ENCODE measurements around the gene IFT122.
"Not testable (repeated sequence)": the region's sequence is repeated elsewhere in the genome, so short reads cannot be mapped to it uniquely, and the experiment has no call there.

Gene IFT122, protein sequence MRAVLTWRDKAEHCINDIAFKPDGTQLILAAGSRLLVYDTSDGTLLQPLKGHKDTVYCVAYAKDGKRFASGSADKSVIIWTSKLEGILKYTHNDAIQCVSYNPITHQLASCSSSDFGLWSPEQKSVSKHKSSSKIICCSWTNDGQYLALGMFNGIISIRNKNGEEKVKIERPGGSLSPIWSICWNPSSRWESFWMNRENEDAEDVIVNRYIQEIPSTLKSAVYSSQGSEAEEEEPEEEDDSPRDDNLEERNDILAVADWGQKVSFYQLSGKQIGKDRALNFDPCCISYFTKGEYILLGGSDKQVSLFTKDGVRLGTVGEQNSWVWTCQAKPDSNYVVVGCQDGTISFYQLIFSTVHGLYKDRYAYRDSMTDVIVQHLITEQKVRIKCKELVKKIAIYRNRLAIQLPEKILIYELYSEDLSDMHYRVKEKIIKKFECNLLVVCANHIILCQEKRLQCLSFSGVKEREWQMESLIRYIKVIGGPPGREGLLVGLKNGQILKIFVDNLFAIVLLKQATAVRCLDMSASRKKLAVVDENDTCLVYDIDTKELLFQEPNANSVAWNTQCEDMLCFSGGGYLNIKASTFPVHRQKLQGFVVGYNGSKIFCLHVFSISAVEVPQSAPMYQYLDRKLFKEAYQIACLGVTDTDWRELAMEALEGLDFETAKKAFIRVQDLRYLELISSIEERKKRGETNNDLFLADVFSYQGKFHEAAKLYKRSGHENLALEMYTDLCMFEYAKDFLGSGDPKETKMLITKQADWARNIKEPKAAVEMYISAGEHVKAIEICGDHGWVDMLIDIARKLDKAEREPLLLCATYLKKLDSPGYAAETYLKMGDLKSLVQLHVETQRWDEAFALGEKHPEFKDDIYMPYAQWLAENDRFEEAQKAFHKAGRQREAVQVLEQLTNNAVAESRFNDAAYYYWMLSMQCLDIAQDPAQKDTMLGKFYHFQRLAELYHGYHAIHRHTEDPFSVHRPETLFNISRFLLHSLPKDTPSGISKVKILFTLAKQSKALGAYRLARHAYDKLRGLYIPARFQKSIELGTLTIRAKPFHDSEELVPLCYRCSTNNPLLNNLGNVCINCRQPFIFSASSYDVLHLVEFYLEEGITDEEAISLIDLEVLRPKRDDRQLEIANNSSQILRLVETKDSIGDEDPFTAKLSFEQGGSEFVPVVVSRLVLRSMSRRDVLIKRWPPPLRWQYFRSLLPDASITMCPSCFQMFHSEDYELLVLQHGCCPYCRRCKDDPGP

DNA sequence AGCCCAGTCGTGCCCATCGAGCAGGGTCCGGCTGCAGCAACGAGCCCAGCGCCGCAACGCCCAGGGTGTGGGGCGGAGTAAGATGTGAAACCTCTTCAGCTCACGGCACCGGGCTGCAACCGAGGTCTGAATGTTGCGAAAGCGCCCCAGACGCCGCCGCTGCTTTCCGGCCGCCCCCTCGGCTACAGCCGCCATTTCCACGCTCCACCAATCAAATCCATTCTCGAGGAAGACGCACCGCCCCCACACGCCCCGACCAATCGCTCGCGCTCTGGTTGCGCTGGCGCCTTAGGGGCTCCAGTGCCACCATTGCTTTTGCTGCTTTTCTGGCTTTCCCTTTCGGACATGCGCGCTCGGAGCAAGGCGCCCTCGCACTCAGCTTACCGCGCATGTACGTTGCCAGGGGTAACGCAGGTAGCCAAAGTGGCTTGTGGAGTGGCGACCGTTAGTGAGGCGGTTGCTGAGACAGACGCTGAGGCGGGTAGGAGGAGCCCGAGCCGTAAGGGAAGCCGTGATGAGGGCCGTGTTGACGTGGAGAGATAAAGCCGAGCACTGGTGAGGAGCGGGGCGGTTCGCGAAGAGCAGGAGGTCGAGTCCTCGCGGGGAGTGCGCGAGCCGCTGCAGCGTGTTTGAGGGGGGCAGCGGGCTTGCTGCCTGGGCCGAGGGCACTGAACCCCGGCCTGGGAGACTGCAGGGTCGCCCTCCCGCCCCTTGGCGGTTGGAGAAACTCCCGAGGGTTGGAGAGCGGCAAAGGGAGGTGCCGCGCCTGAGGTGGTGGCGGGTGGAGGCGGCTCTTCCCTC lies at the start of gene IFT122, which contains the start of gene MBD4:
TSS of gene IFT122 (plus strand) at position 408 of the 801 bp plus-strand sequence. CDS start at position 515, 107 bp downstream.
TSS of gene MBD4 (minus strand) at position 132 of the 801 bp plus-strand sequence. CDS start at position 17, 115 bp downstream.
- peak; percentile 99 for DNase-seq (ENCODE audit: low read depth)

DNA sequence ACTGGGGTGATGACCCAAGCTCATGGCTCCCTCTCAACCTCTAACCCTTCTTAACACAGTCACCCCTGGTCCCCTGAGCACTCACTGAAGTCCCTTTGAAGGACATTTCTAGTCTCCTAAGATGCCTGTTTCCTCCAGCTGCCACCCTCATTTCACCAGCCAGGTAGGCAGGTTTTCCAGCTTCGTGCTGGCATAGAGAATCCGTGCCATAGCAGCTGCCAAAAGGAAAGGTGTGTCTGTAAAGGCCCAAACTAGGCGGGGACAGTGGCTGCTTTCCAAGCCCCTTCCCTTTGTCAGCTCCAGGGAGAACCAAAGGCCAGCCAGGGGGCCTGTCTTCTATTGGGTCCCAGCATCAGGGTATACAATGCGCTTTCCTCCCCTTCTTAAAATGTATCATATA lies 48.4 kb upstream of the IFT122 start:
- not testable (repeated sequence) for DNase-seq (ENCODE audit: low read depth)

DNA sequence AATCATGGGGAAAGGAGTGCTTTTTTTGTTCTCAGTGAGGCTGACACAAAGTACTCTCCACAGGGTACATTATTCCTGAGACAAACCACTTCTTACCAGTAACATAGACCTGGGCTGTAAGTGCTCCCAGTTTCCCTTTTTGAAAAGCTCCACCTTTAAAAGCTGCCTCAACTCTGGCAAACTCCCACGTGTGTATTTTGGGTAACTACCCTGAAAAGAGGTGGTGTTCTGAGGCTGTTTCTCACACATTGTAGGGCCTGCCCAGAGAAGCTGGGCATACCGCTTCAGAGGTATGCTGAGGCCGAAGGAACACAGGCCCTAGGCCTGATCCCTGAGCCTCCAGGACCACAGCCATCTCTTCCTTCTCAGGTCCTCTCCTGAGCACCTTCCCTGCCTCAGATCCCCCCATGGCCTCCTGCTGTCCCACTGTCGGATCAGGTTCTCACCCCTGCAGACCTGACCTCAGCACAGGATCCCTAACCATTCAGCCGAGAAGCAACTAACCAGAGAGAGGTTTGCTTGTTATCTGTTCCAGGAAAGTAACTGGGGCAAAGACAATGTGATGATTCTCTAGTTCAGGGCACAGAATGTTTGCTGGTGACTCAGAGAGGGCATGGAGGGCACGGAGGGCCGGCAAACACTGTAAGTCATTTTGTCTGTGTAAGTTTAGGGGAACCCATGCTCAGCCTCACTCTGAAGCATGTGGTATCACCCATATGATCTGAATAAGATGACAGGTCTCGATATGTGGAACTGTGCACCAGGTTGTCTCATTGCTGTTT lies 47.7 kb upstream of the IFT122 start:
- DNase-seq (ENCODE audit: low read depth) = not testable (repeated sequence)

DNA sequence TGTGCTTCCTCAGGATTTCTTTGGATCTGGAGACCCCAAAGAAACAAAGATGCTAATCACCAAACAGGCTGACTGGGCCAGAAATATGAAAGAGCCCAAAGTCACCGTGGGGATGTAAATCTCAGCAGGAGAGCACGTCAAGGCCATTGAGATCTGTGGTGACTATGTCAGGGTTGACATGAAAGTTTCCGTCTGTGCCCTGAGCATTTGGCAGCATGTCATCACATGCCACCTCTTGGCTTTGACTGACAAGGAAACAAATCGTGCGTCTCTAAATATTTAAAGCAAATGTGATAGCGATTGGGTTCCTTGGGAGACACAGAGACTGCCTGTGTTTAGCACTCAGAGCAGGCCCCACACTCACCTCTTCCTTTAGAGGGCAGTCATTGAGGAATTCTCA lies 46.8 kb upstream of the IFT122 start:
- no peak for DNase-seq (ENCODE audit: low read depth)

DNA sequence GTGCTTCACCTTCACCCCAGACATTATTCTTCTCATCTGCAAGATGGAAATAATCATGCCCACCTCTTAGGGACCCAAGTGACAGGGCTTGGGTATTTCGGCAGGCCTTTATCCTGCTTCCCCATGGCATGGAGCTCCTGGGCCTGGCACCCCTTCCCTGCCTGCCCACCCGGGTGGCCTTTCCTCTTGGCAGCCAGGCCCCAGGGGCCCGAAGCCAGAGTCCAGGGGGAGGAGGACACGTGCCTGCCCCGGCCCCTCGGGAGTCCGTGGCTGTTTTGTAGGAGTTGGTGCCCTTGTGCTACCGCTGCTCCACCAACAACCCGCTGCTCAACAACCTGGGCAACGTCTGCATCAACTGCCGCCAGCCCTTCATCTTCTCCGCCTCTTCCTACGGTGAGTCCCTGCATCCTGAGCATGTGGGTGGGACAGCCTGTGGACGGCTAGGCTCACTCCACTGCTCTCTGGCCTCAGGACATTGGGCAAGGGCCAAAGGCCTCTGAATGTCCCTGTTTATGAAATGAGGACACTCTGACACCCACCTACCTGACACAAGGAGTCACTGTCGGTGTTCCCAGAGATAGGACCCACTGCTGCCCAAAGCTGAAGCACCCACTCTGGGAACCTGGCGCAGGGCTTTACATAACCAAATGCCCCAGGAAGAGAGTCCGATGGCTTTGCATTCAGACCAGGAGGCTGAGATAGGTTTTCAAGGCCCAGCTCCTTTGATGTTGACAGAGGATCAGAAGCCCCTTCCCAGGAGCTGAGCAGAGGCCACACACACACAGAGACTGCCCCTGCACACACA lies 46.1 kb upstream of the IFT122 start:
- not testable (repeated sequence) for DNase-seq (ENCODE audit: low read depth)

DNA sequence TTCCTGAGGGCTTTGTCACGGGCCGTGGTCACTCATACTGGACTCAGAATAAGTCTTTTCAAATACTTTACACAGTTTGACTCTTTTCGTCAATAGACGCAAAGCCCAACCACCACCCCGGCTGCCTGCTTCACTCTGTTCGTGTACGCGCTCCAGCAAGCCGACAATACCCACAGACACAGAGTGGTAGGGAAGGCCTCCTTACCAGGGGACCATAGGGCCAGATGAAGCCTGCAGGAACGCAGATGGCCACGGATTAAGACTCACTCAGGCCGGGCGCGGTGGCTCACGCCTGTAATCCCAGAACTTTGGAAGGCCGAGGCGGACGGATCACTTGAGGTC lies 41.2 kb upstream of the IFT122 start:
- DNase-seq (ENCODE audit: low read depth) = no peak

DNA sequence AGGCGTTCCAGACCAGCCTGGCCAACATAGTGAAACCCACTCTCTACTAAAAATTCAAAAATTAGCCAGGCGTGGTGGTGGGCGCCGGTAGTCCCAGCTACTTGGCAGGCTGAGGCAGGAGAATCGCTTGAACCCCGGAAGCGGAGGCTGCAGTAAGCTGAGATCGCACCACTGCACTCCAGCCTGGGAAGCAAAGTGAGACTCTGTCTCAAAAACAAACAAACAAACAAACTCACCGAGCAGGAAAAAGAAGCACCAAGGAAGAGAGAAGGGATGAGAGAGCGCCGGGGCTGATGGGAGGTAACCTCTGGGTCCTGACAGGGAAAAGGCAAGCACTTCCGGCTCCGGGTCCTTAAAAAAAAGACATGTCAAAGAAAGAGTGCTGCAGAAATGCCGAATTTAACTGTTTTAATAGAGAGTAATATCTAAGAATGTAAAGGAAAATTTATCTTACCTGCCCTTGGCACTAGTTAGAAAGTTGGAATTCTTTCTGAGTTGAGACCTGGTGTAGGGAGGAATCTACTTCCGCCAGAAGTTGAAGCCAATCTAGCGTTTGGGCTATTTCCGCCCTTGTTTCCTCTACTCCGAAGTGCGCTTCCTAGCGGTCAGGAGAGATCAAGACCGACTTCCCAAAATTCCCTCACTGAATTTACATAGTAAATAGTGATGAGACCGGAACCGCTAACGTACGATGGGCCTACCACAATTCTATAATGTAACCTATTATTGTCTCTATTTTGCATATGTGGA lies 40.7 kb upstream of the IFT122 start:
- DNase-seq (ENCODE audit: low read depth) = peak; percentile 93

DNA sequence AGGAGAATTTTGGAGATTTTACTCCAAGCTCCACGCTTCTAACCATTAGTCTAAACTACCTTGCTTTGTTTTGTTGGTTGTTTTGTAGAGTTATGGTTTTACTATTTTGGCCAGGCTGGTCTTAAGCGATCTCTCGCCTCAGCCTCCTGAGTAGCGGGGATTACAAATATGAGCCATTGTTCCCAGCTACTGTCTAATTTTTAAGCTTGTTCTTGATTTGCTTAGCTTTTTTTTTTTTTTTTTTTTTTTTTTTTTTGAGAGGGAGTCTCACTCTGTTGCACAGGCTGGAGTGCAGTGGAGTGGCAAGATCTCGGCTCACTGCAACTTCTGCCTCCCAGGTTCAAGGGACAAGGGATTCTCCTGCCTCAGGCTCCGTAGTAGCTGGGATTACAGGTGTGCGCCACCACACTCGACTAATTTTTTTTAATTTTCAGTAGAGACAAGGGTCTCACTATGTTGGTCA lies 40.1 kb upstream of the IFT122 start:
- DNase-seq (ENCODE audit: low read depth) = no peak

DNA sequence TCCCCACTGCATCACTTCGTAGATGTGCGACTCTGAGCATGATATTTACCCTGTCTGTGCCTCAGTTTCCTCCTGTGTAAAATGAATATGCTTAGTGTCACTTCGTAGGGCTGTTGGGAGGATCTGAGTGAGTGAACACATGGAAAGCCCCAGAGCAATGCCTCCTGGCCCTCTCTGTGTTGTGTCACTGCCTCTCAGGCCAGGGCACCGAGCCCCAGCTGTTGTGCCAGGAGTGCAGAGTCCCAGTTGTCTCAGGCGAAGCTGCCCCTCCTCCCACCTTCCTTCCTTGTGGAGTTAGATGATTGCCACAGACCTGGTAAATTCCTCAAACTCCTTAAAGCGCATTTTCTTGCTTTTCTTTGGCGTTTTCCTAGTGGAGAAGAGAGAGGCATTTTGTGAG lies 37.8 kb upstream of the IFT122 start:
- no peak for DNase-seq (ENCODE audit: low read depth)

DNA sequence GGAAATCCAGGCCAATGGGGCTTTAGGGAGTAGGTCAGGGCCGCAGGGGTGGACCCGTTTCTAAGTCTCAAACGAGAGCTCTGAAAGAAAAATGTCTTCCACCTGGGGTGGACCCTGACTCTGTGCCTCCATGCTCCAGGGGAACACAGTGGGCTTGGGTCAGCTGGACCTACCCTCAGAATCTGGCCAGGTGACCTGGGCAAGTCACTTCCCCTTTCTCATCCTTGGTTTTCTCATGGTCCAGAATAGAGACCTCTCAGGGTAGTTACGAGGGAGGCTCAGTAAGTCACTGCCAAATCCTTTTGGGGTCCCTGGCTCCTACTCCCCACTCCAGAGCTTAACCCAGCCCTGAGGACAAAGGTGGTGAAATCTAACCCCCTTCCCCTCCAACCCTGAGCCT lies 37.4 kb upstream of the IFT122 start:
- no peak for DNase-seq (ENCODE audit: low read depth)

DNA sequence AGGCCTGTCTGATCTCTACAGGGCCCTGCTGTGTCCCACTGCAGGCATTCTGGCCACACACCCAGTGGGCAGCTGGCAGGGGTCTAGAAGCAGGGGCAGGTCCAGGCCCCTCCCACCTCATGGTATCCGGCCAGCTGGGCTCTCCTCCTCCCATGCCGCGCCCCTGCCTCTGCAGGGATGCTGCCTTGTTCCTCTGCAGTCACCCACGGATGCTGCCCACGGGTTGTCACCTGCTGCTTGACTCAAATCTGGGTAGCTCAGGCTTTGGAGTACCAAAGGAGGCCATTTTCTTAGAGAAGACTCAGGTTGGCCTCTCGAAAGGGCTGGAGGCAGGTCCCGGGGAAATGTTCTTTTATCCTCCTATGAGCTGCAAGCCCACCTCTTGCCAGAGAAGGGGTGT lies 36.6 kb upstream of the IFT122 start:
- no peak for DNase-seq (ENCODE audit: low read depth)

DNA sequence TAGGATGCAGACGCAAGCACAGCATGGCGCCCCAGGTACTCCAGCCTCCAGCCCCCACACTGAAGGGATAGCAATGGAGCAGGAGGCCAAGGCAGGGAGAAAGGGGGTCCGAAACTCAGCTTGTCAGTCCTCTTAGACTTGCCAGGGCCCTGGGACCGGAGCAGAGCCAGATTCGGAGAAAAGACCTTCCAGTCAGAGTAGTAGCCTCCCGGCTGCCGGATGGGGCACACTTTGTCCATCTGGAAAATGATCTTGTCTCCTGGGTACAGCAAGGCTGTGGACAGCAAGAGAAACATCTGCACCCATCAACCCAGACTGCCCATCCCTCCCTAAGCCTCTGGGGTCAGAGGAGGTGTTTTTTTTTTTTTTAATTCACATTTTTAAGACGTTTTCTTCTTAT lies 35.9 kb upstream of the IFT122 start:
- DNase-seq (ENCODE audit: low read depth) = no peak

DNA sequence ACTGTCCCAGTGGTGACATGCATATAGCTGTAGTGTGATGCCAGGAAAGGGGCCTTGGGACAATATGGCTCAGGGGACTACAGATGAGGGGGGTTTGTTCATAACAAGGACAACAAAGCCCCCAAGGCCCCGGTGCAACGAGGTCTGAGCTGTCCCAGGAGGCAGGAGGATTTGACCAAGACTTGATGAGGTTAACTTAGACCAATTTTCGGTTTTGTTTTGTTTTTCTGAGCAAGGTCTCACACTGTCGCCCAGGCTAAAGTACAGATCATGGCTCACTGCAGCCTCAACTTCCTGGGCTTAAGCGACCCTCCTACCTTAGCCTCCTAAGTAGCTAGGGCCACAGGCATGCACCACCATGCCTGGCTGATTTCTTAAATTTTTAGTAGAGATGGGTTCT lies 35.4 kb upstream of the IFT122 start:
- no peak for DNase-seq (ENCODE audit: low read depth)

DNA sequence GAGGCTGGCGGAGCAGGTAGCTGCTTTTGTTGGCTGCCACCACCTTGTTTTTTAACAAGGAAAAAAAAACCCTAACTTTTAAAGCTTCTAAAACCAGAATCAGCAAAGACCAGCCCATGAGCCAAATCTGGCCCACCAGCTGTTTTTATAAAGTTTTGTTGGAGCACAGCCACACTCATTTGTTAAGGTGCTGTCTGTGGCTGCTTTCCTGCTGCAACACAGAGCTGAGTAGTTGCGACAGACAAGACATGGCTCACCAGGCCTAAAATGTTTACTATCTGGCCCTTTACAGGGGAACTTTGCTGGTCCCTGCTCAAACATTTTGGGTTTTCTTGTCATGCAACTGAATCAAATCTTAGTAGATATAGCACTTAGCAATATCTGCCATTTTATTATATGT lies 30.5 kb upstream of the IFT122 start:
- no peak for DNase-seq (ENCODE audit: low read depth)

DNA sequence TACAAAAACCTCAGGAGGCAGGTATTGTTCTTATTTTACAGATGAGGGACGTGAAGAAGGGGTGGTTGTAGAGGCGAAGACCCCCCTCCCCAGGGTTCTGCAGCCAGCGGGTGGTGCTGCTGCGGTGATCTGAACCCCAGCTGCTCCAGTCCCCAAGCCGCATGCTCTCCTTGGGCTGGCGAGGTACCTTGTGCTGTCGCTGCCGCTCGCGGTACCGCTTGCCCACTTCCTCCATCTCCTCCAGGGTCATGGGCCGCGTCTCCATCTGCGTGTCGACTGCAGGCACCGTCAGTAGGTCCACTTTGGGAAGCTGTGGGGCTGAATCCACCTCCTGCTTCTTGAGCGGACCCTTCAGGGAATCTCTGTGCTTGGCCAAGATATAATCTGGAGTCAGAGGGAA lies 29.1 kb upstream of the IFT122 start:
- DNase-seq (ENCODE audit: low read depth) = no peak

DNA sequence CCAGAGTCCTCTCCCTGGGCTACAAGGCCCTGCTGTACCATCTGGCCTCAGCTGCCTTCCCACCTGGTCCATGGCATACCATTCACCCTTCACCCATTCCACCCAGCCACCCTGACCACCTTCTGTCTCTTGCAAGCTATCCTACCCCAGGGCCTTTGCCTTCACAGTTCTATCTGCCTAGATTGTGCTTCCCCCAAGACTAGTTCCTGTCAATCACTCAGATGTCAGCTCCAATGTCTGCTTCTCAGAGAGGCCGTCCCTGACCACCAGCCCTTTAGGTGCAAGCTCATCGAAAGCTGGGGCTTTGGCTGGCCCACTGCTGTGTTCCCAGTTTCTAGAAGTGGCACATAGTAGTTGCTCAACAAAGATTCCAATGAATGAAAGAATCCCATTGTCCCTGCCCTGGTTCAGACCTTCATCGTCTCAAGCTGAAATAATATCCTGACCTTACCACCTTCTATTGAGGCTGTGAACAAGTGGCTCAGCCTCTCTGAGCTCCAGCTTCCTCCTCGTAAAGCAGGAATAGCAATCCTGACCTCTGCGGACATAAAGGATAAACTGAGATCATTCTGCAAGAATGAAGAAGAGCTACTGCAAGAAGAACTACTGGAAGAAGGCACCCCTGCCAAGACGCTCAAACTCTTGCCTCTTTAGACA lies 27.4 kb upstream of the IFT122 start:
- DNase-seq (ENCODE audit: low read depth) = no peak

DNA sequence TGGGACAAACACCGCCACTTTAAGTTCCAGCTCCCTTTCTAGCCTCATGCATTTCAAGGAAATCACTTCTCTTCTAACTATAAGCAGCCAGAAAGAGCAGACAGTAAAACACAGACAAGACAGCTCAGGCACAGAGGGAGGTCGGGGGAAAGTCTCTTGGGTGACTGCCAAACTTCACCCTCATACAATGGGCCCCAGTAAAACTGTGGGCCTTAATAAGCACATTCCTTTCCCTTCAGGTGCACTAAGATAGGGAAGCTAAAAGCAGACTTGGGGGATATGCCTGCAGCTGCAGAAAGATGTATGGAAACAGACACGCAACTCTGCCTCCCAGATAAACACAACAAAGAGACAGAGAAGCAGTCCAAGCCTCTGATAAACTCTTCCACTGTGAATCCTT lies 26.8 kb upstream of the IFT122 start:
- DNase-seq (ENCODE audit: low read depth) = not testable (repeated sequence)
